RPMI8226 (cell line): ENCODE data around the gene CXCR4.
"Not testable (repeated sequence)": the region's sequence is repeated elsewhere in the genome, so short reads cannot be mapped to it uniquely, and the experiment has no call there.

Experiments used
- DNase-seq: peaks from one replicate; pipeline ENCODE4 v3.0.0-alpha.2; 2015

The CXCR4 gene

GRCh38 chr2:136112317-136113208, 5.4 kb downstream of the CXCR4 start:
- no peak for DNase-seq

GRCh38 chr2:136111711-136112110, 6.2 kb downstream of the CXCR4 start:
- DNase-seq: no peak

GRCh38 chr2:136110526-136110925, 7.4 kb downstream of the CXCR4 start:
- DNase-seq: no peak

DNA sequence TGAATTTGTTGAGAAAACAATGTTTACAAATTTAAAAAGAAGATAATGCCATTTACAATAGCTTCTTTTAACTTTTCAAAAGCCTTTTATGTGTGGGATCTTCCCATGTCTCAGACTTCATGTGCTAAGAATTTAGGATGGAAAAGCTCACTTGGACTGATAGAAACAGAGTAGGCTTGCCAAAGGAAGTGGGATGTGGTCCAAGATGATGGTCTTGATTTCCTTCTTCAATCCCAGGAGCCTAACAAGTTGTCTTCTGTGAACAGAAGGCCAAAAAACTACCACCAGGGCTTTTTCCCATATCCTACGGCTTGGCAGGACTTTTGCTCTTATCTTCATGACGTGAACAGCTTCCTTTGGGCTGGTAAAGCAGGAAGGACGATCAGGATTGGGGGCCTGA, 9.5 kb downstream of the CXCR4 start:
- DNase-seq: no peak

DNA sequence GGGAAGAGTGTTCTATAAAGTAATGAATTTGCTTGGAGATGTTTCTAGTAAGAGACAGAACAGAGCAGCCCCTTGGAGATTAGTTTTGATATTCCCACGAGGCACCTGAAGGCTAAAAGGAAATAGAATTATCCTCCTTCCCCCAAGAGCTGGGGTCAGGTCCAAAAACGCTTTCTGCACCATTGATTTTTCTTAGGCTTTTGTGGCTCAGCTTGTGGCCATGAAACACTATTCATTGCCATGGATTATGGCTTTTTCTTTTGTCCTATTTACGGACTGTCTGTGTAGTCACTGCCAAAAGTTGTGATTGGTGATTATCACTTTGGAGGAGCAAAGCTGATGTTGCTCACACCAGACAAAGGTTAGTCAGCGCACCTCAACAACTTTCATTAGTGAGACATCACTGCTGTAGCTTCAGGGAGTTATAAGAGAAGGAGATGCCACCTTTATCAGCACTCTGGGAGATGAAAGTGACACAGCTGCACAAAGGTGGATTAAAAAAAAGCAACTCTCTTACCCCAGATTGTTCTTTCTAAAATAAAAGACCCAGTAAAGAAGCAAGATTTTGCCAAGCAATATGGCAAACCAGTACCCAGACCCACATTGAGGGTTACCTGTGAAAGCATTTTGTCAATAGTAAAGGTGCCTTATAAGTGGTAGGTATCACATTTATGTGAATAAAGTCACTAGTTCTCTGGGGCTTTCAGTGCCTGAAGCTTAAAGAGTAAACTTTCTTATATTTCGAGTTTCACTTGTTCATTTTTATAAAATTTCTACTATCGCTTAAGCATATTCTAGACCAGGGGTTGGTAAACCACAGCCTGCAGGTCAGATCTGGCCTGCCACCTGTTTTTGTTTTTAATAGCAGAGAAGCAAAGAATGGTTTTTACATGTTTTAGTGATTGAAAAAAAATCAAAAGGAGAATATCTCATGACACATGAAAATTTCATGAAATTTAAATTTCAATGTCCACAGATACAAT, 10.6 kb downstream of the CXCR4 start:
- no peak for DNase-seq

GRCh38 chr2:136106505-136106904, 11.4 kb downstream of the CXCR4 start:
- no peak for DNase-seq

DNA sequence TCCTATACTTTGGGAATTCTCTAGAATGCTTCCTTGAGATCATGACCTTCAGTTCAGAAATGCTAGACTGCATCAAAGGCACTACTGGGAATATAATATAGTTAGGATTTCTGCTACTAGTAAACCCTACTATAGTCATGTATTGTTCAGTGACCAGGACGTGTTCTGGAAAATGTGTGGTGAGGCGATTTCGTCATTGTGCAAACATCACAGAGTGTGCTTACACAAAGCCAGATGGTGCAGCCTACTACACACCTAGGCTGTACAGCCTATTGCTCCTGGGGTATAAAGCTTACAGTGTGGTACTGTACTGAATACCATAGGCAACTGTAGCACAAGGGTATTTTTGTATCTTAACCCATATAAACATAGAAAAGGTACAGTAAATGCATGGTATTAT, 13.0 kb downstream of the CXCR4 start:
- no peak for DNase-seq

GRCh38 chr2:136101042-136101441, 16.9 kb downstream of the CXCR4 start:
- no peak for DNase-seq

GRCh38 chr2:136098441-136098840, 19.5 kb downstream of the CXCR4 start:
- no peak for DNase-seq

DNA sequence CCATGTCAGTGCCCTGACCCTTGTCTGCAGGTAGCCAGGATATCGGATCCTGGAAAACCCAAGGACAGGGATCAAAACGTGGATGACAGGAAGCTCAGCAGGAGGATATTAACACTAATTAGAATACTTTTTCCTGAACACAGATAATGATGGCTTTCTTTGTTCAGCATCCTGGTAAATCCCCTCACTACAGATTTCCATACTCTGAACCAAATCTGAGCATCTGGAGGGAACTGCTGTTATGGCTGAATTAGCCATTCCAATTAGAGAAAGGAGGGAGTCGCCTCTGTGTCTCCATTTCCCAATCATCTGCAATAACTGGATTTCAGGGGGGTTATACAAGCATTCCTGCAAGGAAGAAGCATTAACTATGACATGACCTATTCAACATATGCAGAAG, 24.4 kb downstream of the CXCR4 start:
- DNase-seq: no peak

- DNase-seq: no peak
Observed at GRCh38 chr2:136091899-136092298, 26.1 kb downstream of the CXCR4 start.

GRCh38 chr2:136087901-136088460, 30.0 kb downstream of the CXCR4 start:
- not testable (repeated sequence) for DNase-seq

DNA sequence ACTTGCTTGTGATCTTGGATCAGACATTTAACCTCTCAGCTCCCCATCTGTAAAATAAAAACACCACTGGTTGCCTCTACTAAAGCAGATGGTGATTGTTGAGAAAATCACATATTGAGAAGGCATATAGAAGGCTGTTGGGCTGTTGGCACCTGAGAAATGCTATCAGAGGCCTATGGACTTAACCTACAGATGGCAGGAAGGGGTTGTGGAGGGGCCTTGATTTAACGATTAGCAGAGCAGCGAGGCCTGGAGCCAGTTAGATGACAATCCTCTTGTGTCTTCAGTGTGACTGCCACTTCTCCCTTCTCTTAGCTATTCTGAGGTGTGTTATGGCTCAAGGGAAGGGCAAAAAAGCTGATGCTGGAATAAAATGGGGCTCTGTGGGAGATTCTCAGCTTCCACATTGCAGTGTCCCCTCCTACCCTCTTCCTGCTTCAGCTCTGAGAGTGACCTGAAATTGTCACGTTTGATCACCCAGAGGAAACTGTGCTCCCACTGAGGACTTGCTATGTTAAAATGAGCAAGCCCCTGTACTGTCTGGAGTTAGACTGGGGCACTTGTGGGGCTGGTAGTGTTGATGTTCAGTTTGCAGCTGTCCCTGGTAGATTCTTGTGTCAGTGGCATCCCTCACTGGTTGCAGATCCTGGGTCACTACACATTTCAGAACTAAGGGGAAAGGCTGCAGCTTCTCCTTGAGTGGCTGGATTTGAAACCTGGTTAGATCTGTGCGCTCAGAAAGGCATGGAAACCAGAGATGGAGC, 31.5 kb downstream of the CXCR4 start:
- no peak for DNase-seq

- no peak for DNase-seq
Observed at GRCh38 chr2:136085453-136086209, 32.3 kb downstream of the CXCR4 start.

GRCh38 chr2:136081582-136082210, 36.3 kb downstream of the CXCR4 start:
- DNase-seq: no peak

- DNase-seq: no peak
Observed at GRCh38 chr2:136080114-136080513, 37.8 kb downstream of the CXCR4 start.

- no peak for DNase-seq
Observed at GRCh38 chr2:136077107-136077506, 40.8 kb downstream of the CXCR4 start.

DNA sequence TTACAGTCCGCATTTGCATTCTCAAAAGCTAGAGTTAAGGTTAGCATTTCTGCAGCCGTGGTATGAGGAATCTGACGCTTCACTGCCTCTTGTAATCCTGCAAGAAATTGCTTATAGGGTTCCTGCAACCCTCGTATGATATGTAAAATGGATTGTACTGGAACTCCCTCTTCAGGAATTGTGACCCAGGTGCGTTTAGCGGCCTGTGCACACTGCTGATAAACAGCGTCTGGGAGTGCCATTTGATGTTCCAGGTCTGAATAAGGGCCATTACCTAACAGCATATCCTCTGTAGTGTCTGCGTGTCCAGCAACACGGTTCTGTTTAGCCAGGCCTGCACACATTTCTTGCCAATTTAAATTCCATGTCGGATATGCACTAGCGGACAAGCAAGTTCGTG, 42.5 kb downstream of the CXCR4 start:
- DNase-seq: no peak

- no peak for DNase-seq
Observed at GRCh38 chr2:136072621-136073020, 45.3 kb downstream of the CXCR4 start.

DNA sequence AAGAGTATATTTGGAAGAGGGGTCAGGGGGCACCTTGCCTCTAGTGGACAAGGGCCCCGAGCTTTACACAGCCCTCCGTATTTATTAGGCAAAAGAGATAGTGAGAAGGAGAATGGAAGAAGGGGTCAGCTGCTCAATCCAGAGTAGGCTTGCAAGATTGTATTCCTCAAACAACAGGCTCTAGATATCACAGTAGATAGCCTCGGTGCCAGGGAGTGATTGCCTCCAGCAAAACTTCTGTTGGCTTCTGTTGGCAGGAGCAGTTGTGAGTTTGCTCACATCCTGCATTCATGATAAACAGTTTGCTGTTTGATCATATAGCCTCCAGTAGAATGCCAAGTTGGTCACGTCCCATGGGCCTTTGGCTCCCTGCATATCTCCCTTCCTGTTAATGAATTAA, 46.1 kb downstream of the CXCR4 start:
- DNase-seq: not testable (repeated sequence)

DNA sequence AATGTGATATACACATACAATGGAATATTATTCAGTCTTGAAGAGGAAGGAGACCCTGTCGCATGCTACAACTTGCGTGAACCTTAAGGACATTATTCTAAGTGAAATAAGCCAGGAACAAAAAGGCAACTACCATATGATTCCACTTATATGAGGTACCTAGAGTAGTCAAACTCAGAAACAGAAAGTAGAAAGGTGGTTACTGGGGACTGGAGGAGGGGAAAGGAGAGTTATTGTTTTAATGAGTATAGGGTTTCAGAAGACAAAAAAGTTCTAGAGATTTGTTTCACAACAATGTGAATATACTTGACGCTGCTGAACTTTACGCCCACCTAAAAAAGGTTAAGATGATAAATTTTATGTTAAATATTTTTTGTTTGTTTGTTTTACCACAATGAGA, 47.0 kb downstream of the CXCR4 start:
- DNase-seq: no peak
